Right lobe of liver (tissue), 6 donors: Measurements from ENCODE around the gene GNAT3. TPM values are rescaled to one million over a fixed set of nuclear protein-coding genes. Genes with fewer than 3 reads are reported as not detected.

Source experiments
- ATAC-seq, 4 donors: fragments of 200-7000 bp; cut with Tn5 transposase; one replicate each; pipeline ENCODE4 v1.9.1; 2020; ENCODE audit warnings: mild to moderate bottlenecking in 4 of 4, moderate library complexity in 4 of 4
- DNase-seq, 3 donors: peaks; one replicate each; pipeline ENCODE4 v3.0.0-alpha.2; 2020
- H3K27ac ChIP-seq, 3 donors: fragments of 200-600 bp; one replicate each; pipeline ENCODE4 v1.8.0; 2022
- H3K27me3 ChIP-seq, 2 donors: fragments of 200-600 bp; one replicate each; pipeline ENCODE4 v1.8.0; 2022
- H3K36me3 ChIP-seq, 4 donors: fragments of 200-600 bp; sonication (generic) in 1 of 4; one replicate each; pipeline versions ENCODE4 v1.5.1 to v1.8.0; 2017 to 2022; ENCODE audit warnings: control low read depth in 1 of 4
- H3K4me1 ChIP-seq, 4 donors: fragments of 200-600 bp; sonication (generic) in 1 of 4; one replicate each; pipeline versions ENCODE4 v1.5.1 to v1.8.0; 2017 to 2022; ENCODE audit warnings: control low read depth in 1 of 4
- H3K4me3 ChIP-seq, 3 donors: fragments of 200-600 bp; one replicate each; pipeline ENCODE4 v1.8.0; 2022
- H3K9me3 ChIP-seq, 4 donors: fragments of 200-600 bp; sonication (generic) in 1 of 4; one replicate each; pipeline versions ENCODE4 v1.5.1 to v1.8.0; 2017 to 2022; ENCODE audit warnings: control low read depth in 1 of 4
- CTCF ChIP-seq, 4 donors: fragments of 200-600 bp in 3 of 4; fragments of 450-650 bp in 1 of 4; IDR thresholded peaks; one replicate each; pipeline versions ENCODE4 v1.5.1 to v1.8.0; 2016 to 2022; ENCODE audit warnings: antibody characterized with exemption in 4 of 4, mild to moderate bottlenecking in 2 of 4
- POLR2A ChIP-seq: fragments of 450-650 bp; IDR thresholded peaks from one replicate; pipeline ENCODE4 v1.6.1; 2017; ENCODE audit warnings: antibody characterized with exemption, mild to moderate bottlenecking
- WGBS: methylation state at CpG from one replicate; pipeline ENCODE4 v1.1.6; 2018; ENCODE audit warnings: low coverage, low lambda C conversion rate; ENCODE audit not compliant: insufficient coverage; ENCODE audit errors: missing lambda C conversion rate; 5-methylcytosine and 5-hydroxymethylcytosine counted together
- intact Hi-C, 2 donors: fragments of 100-400 bp; cut with DNase I; formaldehyde crosslinking; loops; one replicate each; pipeline versions ENCODE4 v1.11.2 to v1.14.1; 2022
- total RNA-seq, 6 experiments: library from RNA; depleted of rRNA in 2 of 6; stranded (reverse); fragments of >200 nt in 2 of 6; fragmentation: NEBNext Ultra II Directional in 3 of 6; extraction: Animal tissue kit (Norgen Biotek cat#: 25700) in 3 of 6; gene quantifications; one replicate each; pipeline versions ENCODE4 v1.1.0 to v1.2.4, GENCODE V29; 2016 to 2023
- donor health status: DM: no; HTN: yes; CAD: no.
- donor health status: DM: no; HTN: no; CAD: no.
- donor health status: DM: no; HTN: no; CAD: no.
- donor health status: DM: no; HTN: yes; CAD: no.
- donor health status: DM: no; HTN: yes; CAD: no.

GNAT3 gene
- total RNA-seq, 6 experiments from 2014 or later: not detected

DNA sequence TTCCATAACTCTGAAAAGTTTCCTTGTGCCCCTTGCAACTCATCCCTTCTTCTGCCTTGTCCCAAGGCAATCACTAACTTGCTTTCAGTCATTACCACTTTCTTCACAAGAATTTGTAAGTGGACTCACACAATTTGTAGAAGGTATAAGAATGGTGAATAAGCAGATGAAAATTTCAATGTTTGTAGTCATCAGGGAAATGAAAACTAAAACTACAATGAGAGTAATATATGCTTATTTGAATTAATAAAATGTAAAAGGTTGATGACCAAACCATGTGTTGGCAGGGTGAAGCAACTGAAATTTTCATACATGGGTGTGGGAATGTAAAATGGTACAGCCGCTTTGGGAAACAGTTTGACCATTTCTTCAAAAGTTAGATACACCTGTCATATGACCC, 79.7 kb downstream of the GNAT3 start:
- H3K36me3 ChIP-seq: no peaks in the 10 kb centered on the region
- no peaks in the 10 kb centered on the region for H3K4me1 ChIP-seq
- no peak for ATAC-seq
- H3K27me3 ChIP-seq: no peaks in the 10 kb centered on the region
- TF ChIP-seq POLR2A (no peak), CTCF (IDR thresholded peaks at IDR 0.05) (no peak)
- 60% methylated on average over 1 of the region's 1 CpG for WGBS
- H3K4me3 ChIP-seq: no peak overlapping the region
- DNase-seq: no peak
- intact Hi-C loops: no loop called here
- H3K27ac ChIP-seq: no peak overlapping the region
- no peaks in the 10 kb centered on the region for H3K9me3 ChIP-seq

DNA sequence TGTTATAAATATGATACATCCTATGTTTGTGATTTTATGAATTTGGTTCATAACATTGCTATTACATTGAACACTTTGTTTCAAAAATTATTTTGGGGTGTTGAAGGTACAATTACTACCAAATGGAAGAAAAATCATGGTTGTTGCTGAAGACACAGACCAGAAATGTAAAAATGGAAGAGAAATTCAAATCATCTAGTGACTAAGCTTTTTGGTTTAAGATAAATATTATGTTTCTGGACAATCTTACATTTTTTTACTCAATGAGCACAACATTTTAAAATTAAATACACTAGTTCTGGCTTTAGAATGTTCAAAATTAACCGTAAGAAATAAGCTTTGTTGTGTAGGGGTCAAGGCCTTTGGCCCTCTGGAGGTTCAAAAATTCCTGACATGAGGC, 82.7 kb downstream of the GNAT3 start:
- no peak for TF ChIP-seq CTCF (IDR thresholded peaks at IDR 0.05)
- TF ChIP-seq POLR2A: no peak

DNA sequence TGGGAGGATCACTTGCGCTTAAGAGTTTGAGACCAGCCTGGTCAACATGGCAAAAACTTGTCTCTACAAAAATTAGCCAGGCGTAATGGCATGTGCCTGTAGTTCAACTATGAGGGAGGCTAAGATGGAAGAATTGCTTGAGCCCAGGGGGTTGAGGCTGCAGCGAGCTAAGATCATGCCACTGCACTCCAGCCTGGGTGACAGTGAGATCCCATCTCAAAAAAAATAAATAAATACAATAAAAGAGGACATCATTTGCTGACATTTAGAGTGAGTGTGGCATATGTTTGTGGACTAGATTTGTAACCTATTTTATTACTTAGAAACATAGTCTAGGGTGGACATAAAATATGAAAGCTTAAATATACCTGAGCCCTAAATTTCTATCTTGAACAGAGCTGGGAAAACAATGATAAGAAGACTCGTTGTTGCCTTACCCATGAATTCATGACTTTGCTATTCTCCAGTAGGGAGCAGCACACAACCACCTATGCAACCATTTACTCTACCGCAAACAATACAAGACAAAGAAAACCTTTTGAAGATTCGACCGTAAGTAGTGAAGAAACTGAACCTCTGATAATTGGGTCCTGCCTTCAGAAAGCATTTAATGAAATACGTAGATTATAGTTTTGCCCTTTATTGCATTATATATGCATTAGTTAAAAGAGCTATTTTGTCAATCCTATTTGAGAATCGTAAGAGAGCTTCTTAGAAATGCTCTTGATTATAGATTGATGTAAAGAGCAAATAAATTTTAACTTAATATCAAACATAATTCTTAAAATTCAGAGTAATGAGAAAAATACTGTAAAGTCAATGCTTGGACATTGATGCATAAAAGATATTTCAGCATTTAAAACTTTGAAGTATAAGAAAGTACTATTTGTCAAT, 83.5 kb downstream of the GNAT3 start:
- Histone ChIP-seq H3K27me3 (no peaks in the 10 kb centered on the region), H3K36me3 (no peaks in the 10 kb centered on the region), H3K4me3 (no peak overlapping the region), H3K4me1 (no peaks in the 10 kb centered on the region), H3K27ac (no peak overlapping the region), H3K9me3 (no peaks in the 10 kb centered on the region)
- intact Hi-C loops: no loop called here
- no peak for DNase-seq
- TF ChIP-seq POLR2A: no peak
- TF ChIP-seq CTCF (IDR thresholded peaks at IDR 0.05): peak; percentile 72 to 83 (median 76)
- WGBS: 10% methylated on average over 7 of the region's 9 CpGs
- ATAC-seq: peak; percentile 93 to 96 (median 95)

More for the DNA sequence above, 82.7 kb downstream of the GNAT3 start:
- Histone ChIP-seq H3K27ac (no peak overlapping the region), H3K9me3 (no peaks in the 10 kb centered on the region), H3K4me1 (no peaks in the 10 kb centered on the region), H3K27me3 (no peaks in the 10 kb centered on the region), H3K36me3 (no peaks in the 10 kb centered on the region), H3K4me3 (no peak overlapping the region)
- intact Hi-C loops: no loop called here
- DNase-seq: no peak
- no peak for ATAC-seq
- 67% methylated on average over 1 of the region's 1 CpG for WGBS

- Histone ChIP-seq H3K27ac (no peak overlapping the region), H3K27me3 (no peaks in the 10 kb centered on the region), H3K4me3 (no peak overlapping the region), H3K9me3 (no peaks in the 10 kb centered on the region), H3K36me3 (no peaks in the 10 kb centered on the region), H3K4me1 (no peaks in the 10 kb centered on the region)
- 50% methylated on average over 3 of the region's 4 CpGs for WGBS
- intact Hi-C loops: no loop called here
- ATAC-seq: no peak
- no peak for TF ChIP-seq CTCF (IDR thresholded peaks at IDR 0.05)
- no peak for TF ChIP-seq POLR2A
- DNase-seq: no peak
These were observed 84.6 kb downstream of the GNAT3 start for GRCh38 chr7:80427218-80427617.
